ENCODE measurements around the gene SYT8.
A peak's percentile ranks its signal among the peaks of the same experiment; 100 is the strongest.

Gene SYT8

GRCh38 chr11:1869427-1870325, 34.9 kb downstream of the SYT8 start:
- Histone ChIP-seq H3K27ac (no peak overlapping the region), H3K36me3 (replicated peaks) (no peaks in the 10 kb centered on the region), H3K27me3 (replicated peaks) (peaks cover 5% of the 10 kb centered on the region), H3K4me3 (ENCODE audit: low read depth, low read length) (no peak overlapping the region)
- TF ChIP-seq, protein P1, sequence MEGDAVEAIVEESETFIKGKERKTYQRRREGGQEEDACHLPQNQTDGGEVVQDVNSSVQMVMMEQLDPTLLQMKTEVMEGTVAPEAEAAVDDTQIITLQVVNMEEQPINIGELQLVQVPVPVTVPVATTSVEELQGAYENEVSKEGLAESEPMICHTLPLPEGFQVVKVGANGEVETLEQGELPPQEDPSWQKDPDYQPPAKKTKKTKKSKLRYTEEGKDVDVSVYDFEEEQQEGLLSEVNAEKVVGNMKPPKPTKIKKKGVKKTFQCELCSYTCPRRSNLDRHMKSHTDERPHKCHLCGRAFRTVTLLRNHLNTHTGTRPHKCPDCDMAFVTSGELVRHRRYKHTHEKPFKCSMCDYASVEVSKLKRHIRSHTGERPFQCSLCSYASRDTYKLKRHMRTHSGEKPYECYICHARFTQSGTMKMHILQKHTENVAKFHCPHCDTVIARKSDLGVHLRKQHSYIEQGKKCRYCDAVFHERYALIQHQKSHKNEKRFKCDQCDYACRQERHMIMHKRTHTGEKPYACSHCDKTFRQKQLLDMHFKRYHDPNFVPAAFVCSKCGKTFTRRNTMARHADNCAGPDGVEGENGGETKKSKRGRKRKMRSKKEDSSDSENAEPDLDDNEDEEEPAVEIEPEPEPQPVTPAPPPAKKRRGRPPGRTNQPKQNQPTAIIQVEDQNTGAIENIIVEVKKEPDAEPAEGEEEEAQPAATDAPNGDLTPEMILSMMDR (IDR thresholded peaks at IDR 0.05; ENCODE audit: low read depth, low read length, missing control alignments): peak; percentile 34
- no peak for DNase-seq
- in situ Hi-C loops (cut with HindIII; ENCODE audit: low pct_ligation_motif_present, low sequenced_read_pairs): no loop called here

GRCh38 chr11:1870326-1870696, 35.5 kb downstream of the SYT8 start:
- Histone ChIP-seq H3K27me3 (replicated peaks) (peaks cover 5% of the 10 kb centered on the region), H3K4me3 (ENCODE audit: low read depth, low read length) (no peak overlapping the region), H3K36me3 (replicated peaks) (no peaks in the 10 kb centered on the region), H3K27ac (no peak overlapping the region)
- in situ Hi-C loops (cut with HindIII; ENCODE audit: low pct_ligation_motif_present, low sequenced_read_pairs): no loop called here
- TF ChIP-seq, protein P1 (IDR thresholded peaks at IDR 0.05; ENCODE audit: low read depth, low read length, missing control alignments): no peak
- no peak for DNase-seq

GRCh38 chr11:1870721-1871466, 36.1 kb downstream of the SYT8 start:
- no peak for DNase-seq

GRCh38 chr11:1871531-1871930, 36.7 kb downstream of the SYT8 start:
- TF ChIP-seq, protein P1 (IDR thresholded peaks at IDR 0.05; ENCODE audit: low read depth, low read length, missing control alignments): no peak
- DNase-seq: no peak
- peaks cover 5% of the 10 kb centered on the region for H3K27me3 ChIP-seq (replicated peaks)
- no peak overlapping the region for H3K4me3 ChIP-seq (ENCODE audit: low read depth, low read length)
- no peak overlapping the region for H3K27ac ChIP-seq
- H3K36me3 ChIP-seq (replicated peaks): no peaks in the 10 kb centered on the region
- in situ Hi-C loops (cut with HindIII; ENCODE audit: low pct_ligation_motif_present, low sequenced_read_pairs): no loop called here

More at GRCh38 chr11:1870721-1871466, 36.1 kb downstream of the SYT8 start:
- in situ Hi-C loops (cut with HindIII; ENCODE audit: low pct_ligation_motif_present, low sequenced_read_pairs): no loop called here
- TF ChIP-seq, protein P1 (IDR thresholded peaks at IDR 0.05; ENCODE audit: low read depth, low read length, missing control alignments): no peak
- H3K4me3 ChIP-seq (ENCODE audit: low read depth, low read length): no peak overlapping the region
- H3K27me3 ChIP-seq (replicated peaks): peaks cover 5% of the 10 kb centered on the region
- H3K36me3 ChIP-seq (replicated peaks): no peaks in the 10 kb centered on the region
- H3K27ac ChIP-seq: no peak overlapping the region

DNA sequence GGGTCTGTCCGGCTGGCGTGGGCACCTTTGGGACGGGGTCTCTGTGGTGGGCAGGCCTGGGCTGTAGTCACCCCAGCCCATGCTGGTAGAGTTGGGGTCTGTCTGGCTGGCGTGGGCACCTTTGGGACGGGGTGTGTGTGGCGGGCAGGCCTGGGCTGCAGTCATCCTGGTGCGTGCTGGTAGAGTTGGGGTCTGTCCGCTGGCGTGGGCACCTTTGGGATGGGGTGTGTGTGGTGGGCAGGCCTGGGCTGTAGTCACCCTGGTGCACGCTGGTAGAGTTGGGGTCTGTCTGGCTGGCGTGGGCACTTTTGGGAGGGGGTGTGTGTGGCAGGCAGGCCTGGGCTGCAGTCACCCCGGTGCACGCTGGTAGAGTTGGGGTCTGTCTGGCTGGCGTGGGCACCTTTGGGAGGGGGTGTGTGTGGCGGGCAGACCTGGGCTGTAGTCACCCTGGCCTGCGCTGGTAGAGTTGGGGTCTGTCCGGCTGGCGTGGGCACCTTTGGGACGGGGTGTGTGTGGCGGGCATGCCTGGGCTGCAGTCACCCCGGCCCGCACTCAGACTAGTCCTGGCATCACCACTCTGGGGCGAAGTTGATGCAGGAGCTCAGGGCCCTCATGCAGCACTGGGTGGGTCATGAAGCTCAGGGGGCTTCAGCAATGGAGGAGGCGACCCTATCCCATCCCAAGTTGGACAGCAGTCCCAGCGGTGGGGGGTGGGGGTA, 37.6 kb downstream of the SYT8 start:
- TF ChIP-seq, protein P1 (IDR thresholded peaks at IDR 0.05; ENCODE audit: low read depth, low read length, missing control alignments): no peak
- Histone ChIP-seq H3K4me3 (ENCODE audit: low read depth, low read length) (no peak overlapping the region), H3K27ac (no peak overlapping the region), H3K27me3 (replicated peaks) (peaks cover 5% of the 10 kb centered on the region), H3K36me3 (replicated peaks) (no peaks in the 10 kb centered on the region)
- in situ Hi-C loops (cut with HindIII; ENCODE audit: low pct_ligation_motif_present, low sequenced_read_pairs): no loop called here
- DNase-seq: no peak

Measured in brain microvascular endothelial cell (primary cell).